GM12872 (cell line): ENCODE results near the gene CHD6.

Source experiments
- CTCF ChIP-seq: IDR thresholded peaks from 3 replicates; pipeline ENCODE4 v1.5.1; 2011; ENCODE audit warnings: low read depth, mild to moderate bottlenecking, low read length, moderate library complexity; ENCODE audit not compliant: insufficient read depth

Gene CHD6

GRCh38 chr20:41426086-41426830 is 191.9 kb downstream of the CHD6 start:
- no peak for TF ChIP-seq CTCF

GRCh38 chr20:41425180-41425884 is 192.8 kb downstream of the CHD6 start:
- no peak for TF ChIP-seq CTCF

GRCh38 chr20:41424546-41424945 is 193.6 kb downstream of the CHD6 start:
- no peak for TF ChIP-seq CTCF

GRCh38 chr20:41424011-41424410 is 194.2 kb downstream of the CHD6 start:
- TF ChIP-seq CTCF: no peak

GRCh38 chr20:41422953-41423352 is 195.2 kb downstream of the CHD6 start:
- TF ChIP-seq CTCF: no peak

- no peak for TF ChIP-seq CTCF
Measured at GRCh38 chr20:41418739-41419293, 199.4 kb downstream of the CHD6 start.

- no peak for TF ChIP-seq CTCF
Measured at GRCh38 chr20:41418031-41418430, 200.1 kb downstream of the CHD6 start.
